IPS-18c (cell line): Measurements from ENCODE around the gene LRIT1.
A peak's percentile ranks its signal among the peaks of the same experiment; 100 is the strongest.

Experiments
- H3K4me3 ChIP-seq: 2 replicates; pipeline ENCODE4 v1.7.0; 2013; ENCODE audit warnings: low read depth, mild to moderate bottlenecking, low read length, moderate library complexity; ENCODE audit not compliant: insufficient read depth
- H3K9me3 ChIP-seq: one replicate; pipeline ENCODE4 v1.6.1; 2013; ENCODE audit warnings: mild to moderate bottlenecking, low read length, moderate library complexity; ENCODE audit not compliant: control insufficient read depth, insufficient read depth

The LRIT1 gene

DNA sequence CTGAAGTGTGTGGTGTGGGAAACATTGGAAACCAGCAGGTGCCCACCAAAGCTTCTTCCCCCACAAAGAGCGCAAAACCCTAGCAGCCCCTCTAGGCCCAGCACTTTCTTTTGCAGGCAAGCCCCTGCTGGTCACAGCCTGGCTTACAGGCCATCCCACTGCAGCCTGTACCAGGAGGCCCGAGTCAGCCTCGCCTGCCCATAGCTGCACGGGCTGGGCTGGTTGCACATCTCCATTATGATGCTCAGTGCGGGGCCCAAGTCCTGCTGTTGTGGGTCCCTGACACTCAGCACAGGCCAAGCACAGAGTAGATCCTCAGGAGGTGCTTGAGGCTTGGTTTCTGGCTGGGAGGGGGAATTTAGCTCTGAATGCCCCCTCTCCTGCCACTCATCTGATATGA lies 39.0 kb downstream of the LRIT1 start:
- no peaks in the 10 kb centered on the region for H3K9me3 ChIP-seq
- H3K4me3 ChIP-seq: no peak overlapping the region

DNA sequence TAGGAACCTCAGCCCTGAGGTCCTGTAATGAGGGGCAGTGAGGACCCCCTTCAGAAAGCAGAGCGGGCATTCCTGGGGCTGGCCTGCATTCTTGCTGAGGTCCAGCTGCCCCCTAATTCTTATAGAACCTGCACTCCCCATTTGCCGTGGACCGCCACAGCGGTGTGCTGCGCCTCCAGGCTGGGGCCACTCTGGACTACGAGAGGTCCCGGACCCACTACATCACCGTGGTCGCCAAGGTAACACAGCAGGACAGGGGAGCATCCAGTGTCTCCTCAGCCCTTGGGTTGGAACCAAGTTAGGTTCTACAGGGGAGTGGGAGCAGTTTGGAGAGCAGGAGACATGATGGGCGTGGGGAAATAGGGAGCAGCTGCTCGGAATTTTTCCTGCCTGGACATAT lies 39.7 kb downstream of the LRIT1 start:
- no peaks in the 10 kb centered on the region for H3K9me3 ChIP-seq
- no peak overlapping the region for H3K4me3 ChIP-seq

DNA sequence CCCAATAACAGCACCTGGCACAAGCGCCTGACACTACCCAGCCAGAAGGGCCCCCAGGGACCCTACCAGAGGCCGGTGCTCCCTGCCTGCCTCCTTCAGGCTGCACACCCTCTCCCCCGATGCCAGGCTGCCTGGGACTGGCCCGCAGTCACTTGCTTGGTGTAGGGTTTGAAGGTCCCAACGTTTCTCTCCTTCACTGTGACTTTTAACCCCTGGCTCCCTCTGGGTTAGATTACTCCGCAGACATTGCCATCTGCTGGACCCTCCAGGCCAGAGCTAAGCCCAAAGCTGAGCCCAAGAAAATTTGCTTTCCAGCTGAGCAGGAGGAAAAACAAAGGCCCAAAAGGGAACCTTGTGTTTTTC lies 40.1 kb downstream of the LRIT1 start:
- no peak overlapping the region for H3K4me3 ChIP-seq
- H3K9me3 ChIP-seq: no peaks in the 10 kb centered on the region

DNA sequence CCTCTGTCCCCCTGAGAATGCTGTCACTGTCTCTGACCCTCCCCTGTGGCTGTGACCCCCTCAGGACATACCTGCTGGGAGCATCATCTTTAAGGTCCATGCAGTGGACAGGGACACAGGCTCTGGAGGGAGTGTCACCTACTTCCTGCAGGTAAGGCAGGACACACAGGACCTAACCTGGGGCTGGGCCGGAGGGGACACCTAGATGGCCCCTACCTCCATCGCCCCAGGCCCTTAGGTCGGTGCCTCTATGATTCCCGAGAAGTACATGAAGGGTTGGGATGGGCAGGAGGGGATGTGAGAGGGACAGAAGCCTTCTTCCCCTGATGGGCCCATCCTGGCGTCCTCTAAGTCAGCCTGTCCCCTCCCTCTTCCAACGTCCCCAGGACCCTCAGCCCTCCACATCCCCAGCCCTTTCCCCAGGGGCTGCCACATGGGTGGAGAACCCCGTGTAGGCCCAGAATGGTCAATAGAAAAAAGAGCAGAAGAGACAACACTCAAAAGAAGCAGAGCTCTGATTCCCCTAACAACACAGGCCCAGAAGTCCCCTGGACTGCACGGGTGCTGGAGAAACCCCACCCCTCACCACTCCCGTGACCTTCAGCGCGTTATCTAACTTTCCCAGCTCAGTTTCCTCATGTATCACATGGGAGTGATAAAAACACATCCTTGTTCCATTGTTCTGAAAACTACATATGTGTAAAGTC lies 40.7 kb downstream of the LRIT1 start:
- H3K4me3 ChIP-seq: no peak overlapping the region
- no peaks in the 10 kb centered on the region for H3K9me3 ChIP-seq

DNA sequence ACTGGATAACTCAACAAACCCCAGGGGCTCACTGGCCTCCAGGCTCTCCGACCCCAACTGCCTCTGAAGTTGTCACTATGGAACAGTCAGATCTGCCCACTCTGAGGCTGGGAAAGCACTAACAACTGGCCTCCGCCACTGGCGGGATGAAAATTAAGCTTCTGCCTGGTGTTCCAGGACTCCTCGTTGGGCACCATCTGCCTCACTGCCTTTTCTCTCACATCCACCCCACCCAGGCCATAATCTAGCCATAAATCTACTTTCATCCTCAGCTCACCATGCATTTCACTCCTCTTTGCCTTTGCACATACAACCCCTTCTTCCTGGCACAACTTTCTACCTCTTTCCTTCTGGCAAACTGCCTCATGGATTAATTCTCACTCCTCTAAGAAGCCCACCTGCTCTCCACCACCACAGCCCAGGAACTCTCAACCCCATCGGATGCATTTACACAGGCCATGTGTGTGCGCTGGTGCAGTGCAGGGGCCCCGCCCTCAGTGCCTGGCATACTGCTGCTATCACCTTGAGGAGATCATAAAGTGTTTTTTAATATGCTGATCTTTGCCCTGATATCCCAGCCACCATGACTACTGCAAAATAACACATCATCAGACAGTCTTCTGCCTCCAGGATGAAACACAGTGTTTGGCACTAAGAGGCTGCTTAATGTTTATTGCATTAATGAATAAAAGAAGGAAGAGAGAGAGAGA lies 43.0 kb downstream of the LRIT1 start:
- Histone ChIP-seq H3K9me3 (peaks cover 2% of the 10 kb centered on the region), H3K4me3 (no peak overlapping the region)

DNA sequence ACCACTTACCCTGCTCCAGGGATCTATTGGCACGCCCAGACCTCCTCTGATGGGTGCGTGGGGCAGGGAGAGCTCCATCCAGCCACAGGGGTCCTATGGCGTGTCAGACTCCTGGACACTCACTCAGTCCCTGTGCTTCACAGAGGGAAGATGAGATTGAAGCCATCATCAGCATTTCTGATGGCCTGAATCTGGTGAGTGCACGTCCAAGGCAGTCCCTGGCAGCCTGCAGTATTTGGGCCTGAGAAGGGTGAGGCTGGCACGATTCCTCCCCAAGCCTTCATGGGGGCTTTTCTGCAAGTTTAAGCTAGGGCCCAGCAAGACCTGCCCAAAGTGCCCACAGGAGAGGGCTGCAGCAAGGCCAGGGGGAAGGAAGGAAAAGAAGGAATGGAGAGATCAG lies 43.7 kb downstream of the LRIT1 start:
- Histone ChIP-seq H3K9me3 (peaks cover 2% of the 10 kb centered on the region), H3K4me3 (no peak overlapping the region)

DNA sequence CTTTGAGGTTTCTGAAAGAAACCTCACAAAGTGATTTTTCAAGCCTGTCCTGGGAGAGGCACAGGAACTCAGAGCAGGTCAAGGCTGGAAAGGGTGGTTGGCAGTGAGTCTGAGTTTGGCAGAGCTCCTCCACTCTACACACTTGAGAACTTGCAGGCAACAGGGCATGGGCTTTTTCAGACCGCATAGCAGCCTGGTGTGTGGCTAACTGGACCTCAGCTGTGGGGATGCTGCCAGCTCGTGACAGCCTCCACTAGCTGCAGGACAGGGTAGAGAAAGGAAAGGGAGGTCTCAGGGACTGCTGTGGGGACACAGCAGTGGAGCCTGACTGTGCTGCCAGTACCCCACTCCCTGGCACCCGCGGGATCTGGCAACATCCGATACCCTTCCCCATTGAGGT lies 44.4 kb downstream of the LRIT1 start:
- Histone ChIP-seq H3K9me3 (peaks cover 2% of the 10 kb centered on the region), H3K4me3 (no peak overlapping the region)

DNA sequence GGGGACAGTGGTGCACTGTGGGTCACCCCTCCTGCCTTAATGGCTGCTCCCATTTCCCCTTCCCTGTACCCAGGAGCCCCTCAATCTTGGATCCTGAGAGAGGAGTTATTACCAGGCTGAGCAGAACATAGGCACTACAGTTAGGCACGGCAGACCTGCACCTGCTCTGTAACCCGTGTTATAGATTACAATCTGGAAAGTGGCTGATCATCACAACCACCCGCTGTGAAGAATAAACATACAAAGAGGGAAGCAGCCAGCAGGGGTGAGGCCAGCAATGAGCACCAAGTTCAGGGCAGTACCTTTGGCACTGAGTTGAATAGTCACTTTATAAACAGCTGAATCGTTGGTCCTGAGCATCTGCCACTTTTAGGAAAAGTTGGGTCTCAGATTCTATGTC lies 45.3 kb downstream of the LRIT1 start:
- Histone ChIP-seq H3K4me3 (no peak overlapping the region), H3K9me3 (peaks cover 2% of the 10 kb centered on the region)

DNA sequence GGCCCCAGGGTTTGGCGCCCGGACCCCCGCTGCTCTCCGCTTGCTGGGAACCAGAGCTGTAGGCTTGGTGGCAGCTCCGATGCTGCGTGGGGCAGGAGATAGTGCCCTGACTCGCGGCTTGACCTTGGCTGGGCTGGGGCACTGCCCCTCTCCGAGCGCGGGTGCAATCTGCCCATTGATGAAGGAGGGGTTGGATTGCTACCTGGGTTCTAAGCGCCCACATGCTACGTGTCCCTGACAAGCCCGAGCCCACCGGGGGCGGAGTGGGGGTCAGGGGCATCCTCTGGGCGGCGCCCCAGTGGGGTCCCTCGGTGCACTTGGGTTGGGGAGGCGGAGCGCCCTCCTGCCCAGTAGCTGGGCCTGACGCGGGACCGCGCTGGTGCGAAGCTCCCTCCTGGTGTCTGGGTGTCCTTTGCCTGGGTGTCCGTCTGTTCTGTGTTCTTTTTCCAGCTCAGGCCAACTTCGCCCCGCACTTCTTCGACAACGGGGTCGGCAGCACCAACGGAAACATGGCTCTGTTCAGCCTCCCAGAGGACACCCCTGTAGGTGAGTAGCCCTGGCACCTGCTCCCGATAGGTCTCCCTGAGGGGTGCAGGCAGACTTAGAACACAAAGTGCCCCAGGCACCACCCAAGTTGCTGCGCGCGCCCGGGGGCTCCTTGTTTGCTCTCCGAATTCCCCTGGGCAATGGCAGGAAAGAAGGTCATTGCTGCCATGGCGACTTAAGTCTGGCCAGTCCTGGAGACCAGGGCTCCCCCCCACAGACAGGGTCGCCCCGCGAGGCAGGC lies 46.1 kb downstream of the LRIT1 start:
- peaks cover 2% of the 10 kb centered on the region for H3K9me3 ChIP-seq
- peak overlapping the region; percentile 63 for H3K4me3 ChIP-seq

DNA sequence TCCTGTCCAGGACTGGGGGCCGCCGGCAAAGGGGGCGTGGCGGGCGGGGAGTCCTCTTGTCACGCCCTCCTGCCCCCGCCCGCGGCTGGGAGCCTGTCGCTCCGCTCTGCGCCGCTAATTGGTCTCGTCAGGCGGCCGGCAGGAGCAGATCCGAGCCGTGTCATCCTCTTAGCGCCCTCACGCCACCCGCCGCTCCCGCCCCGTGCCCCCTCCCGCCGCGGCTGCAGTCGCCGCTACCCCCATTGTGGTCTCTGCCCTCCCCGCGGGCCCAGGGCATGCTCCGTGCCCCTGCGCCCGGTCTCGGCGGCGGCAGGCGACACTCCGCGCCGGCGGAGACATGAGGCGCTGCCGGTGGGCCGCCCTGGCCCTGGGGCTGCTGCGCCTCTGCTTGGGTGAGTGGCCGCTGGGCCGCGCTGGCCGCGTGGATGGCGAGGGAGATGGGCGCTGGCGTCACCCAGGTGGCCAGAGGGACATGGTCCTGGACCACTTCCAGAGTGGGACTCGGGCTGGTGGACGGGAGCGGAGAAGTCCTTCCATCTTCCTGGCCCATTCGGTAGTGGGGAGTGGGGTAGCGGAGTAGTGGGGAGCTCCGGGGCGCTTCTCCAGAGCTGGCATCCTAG lies 46.8 kb downstream of the LRIT1 start, which contains the start of gene CDHR1:
TSS of gene CDHR1 (plus strand) at position 114 of the 620 bp plus-strand sequence. CDS start at position 338, 224 bp downstream.
- Histone ChIP-seq H3K4me3 (peak within 1 kb of the TSS; percentile 63), H3K9me3 (peaks cover 2% of the 10 kb centered on the region)

DNA sequence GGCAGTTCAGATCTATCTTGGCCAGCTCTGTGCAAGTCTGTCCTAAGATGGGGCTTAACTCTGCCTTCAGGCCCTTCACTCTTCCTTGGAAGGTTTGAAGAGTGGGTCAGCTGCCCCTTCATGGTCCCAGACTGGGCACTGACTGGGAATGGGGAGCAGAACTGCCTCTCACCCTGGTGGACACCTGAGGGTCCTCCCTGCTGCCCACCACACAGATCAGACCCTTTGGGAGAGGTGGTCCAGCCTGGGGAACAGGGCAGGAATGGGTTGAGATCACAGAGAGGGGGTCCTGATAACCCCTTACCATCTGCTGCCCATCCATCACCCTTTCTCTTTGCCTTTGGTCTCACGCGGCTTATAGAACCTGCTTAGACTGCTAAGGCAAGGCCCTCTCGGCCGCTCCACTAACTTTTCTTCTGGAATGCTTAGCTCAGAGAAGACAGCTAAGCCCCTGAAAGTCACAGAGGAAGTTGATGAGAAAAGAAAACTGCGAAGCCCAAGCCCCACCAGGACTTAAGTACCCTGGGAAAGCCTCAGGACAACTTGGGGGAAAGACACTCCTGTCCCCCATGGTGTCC lies 47.4 kb downstream of the LRIT1 start:
- Histone ChIP-seq H3K9me3 (peaks cover 4% of the 10 kb centered on the region), H3K4me3 (peak overlapping the region; percentile 63)

DNA sequence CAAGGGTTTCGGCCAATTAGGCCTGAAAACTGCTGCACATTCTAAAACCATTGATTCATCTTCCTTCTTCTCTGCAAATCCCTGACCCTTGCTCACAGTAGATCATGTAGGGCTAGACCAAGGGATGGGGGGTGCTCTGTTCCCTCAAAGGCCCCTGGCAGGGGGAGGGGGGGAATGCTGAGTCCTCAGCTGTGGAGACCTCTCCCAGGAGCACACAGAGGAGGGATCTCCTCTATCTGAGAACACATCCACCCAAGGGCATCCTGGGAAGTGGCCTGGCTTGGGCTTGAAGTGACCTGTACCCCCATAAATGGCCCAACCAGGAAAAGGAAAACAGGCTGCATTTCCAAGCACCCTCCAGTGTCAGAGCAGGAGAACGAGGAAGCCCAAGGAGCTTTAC lies 48.0 kb downstream of the LRIT1 start:
- H3K9me3 ChIP-seq: peaks cover 5% of the 10 kb centered on the region
- no peak overlapping the region for H3K4me3 ChIP-seq

DNA sequence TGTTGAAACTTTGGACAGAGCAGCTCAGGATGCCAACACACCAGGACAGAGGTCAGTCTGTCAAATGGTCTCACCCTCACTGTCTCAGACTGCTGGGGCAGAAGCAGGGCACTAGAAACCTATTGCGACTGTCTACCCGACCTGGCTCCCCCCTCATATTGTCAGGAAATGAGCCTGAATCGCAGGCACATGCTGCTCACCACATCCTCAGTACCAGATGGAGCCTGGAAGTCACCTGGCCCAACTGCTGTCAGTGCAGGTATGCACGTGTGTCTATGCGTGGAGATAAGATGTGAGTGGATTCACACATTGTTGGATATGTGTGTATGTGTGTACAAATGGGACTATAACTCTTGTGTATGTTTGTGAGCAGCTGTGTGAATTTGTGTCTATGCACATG lies 50.2 kb downstream of the LRIT1 start:
- Histone ChIP-seq H3K4me3 (no peak overlapping the region), H3K9me3 (peaks cover 7% of the 10 kb centered on the region)

DNA sequence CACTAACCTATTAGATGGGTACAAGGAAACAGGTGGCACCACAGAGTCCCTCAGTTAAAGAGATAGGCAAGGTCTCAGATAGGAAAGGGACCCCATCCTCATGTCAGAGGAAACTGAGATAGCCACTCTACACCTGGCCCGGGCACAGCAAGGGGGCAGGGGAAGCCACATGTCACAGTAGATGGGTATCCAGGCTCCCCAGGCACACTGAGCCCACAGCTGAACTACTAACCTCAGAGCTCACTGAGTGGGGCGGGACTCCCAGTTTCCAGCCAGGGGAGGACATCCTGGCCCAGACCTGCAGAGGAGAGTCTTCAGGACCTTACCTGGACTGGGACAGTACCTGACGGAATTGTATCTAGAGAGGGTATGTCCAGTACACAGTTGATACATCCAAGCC lies 50.7 kb downstream of the LRIT1 start:
- H3K4me3 ChIP-seq: no peak overlapping the region
- H3K9me3 ChIP-seq: peaks cover 7% of the 10 kb centered on the region

DNA sequence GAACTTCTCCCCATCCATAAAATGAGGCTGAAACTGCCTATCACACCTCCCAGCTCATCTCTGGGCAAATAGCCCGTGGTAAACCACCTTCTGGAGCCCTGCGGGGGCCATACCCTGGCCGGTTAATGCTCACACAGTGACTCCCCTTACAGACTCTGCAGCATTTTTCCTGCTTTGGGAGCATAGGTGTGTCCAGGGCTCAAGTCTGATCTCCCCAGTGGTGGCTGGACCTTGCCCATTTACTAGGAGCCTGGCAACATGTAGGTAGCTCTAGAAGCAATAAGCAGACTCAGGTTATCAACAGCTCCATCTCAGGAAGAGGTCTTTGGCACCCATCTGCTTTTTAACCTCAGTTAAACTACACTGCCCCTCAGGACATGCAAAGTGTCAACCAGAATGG lies 52.5 kb downstream of the LRIT1 start:
- H3K4me3 ChIP-seq: no peak overlapping the region
- H3K9me3 ChIP-seq: peaks cover 4% of the 10 kb centered on the region

DNA sequence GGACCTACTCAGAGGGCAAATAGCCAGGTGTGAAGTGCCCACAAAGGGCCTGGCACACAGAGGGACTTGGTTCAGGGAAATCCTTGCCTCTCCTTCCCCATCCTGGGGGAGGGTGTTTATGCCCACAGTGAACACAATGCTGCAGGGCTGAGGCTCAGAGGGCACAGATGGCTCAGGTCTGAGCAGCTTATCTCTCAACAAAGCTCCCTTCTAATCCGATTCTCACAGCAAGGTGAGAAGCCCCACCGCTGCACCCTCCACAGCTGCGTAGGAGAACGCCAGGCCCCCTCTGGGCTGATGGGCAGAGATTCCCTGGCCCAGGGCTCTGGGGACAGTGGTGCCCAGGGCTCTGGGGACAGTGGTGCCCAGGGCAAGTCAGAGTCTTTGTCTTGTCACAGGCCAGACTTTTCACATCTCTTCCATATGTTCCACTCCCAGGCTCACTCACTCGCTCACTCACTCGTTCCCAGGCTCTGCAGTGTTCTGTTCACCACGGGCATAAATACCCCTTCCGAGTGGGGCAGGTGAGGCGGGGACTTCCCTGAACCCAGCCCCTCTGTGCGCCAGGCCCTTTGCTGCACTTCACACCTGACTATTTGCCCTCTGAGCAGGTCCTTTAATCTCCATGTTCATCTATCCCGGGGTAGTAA lies 55.7 kb downstream of the LRIT1 start:
- Histone ChIP-seq H3K9me3 (peaks cover 4% of the 10 kb centered on the region), H3K4me3 (no peak overlapping the region)

DNA sequence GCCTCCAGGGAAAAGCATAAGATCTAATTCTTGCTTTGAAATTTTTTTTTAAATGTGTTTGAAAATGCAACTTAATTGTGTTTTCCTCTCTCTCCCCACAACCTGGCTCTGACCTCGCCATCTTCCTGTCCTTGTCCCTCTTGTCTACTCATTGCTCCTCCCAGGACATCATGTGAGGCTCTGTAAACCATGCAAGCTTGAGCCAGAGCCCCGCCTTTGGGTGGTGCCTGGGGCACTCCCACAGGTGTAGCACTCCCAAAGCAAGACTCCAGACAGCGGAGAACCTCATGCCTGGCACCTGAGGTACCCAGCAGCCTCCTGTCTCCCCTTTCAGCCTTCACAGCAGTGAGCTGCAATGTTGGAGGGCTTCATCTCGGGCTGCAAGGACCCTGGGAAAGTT lies 56.8 kb downstream of the LRIT1 start:
- Histone ChIP-seq H3K9me3 (peaks cover 4% of the 10 kb centered on the region), H3K4me3 (no peak overlapping the region)
